GM21528 (cell line): Measurements from ENCODE around the gene S100A1.
"Not testable (repeated sequence)": the region's sequence is repeated elsewhere in the genome, so short reads cannot be mapped to it uniquely, and the experiment has no call there.

Source experiments
- ATAC-seq: cut with Tn5 transposase; IDR thresholded peaks from one replicate; pipeline ENCODE4 v1.9.1; 2021; ENCODE audit warnings: mild to moderate bottlenecking, moderate library complexity; ENCODE audit not compliant: unreplicated experiment, low FRiP score

S100A1 gene

DNA sequence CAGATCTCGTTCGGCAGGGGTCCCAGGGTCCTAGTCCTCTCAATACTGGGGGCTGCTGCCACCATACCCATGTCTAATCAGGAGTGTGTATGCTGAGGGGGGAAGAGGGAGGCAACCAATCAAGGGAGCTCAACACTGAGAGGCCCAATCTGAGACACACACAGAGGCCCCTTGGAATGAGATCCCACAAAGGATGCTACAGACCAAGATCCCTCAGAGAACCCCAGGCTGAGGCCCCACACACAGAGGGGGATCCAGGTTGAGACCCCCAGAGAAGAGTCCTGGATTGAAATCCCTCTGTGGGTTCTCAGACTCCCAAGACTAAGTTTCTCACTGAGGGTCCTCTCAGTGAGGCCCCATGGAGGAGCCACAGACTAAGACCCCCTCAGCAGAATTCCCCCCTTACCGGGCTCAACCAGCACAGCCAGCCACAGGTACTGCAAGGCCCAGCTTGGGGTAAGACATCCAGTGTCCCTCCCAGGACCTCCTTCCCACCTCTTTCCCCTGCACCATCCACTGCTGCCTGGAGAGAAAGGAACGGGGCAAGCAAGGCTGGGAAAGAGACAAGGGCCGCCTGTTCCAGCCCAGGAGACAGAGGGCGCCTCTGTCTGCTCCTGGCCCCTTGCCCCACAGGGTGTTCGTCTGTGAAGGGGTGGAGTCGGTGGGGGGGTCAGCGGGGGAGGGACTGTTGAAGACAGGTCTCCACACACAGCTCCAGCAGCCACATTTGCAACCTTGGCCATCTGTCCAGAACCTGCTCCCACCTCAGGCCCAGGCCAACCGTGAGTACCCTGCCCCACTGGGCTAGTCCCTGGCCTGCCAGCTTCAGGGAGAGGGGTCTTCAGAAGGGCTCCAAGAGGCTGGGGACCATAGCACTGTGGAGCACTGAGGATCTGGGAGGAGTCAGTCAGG, at the start of gene S100A1:
Gene S100A1 (plus strand): TSS at position 720 of the 912 bp plus-strand sequence. CDS start 2,088 bp downstream, outside the sequence.
- ATAC-seq = no peak

DNA sequence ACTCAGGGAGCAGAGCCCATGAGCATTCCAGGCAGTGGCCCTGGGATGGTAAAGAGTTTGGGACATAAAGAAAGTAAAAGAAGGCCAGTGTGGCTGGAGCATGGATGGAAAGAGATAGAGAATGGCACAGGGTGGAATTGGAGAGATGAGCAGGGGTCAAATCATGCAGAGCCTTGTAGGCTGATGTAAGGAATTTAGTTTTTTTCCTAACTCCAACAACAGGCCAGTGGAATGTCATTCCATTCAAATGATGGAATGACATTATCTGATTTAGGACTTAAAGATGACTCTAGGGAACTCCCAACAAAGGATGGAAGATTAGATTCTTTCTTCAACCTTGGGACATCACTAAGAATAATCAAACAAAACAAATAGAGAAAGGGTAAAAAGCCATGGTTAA, 49.7 kb upstream of the S100A1 start:
- ATAC-seq = no peak

DNA sequence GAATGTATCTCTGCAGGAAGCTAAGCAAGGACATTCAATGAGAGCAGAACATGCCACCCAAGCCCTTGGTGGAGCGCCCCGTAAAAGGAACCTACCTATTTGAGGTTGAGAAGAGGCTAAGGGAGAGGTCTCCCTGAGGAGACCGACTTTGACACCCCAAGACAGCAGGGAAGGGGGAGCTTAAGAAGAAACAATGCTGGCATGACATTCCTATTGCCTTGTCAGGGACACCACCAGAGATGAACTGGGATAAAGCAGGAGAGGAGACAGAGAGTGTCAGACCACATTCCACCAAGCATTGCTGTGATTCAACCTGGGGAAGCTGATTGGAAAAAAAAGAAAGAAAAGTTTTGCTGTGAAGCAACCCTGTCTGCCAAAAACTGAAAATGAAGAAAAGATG, 49.3 kb upstream of the S100A1 start:
- no peak for ATAC-seq

DNA sequence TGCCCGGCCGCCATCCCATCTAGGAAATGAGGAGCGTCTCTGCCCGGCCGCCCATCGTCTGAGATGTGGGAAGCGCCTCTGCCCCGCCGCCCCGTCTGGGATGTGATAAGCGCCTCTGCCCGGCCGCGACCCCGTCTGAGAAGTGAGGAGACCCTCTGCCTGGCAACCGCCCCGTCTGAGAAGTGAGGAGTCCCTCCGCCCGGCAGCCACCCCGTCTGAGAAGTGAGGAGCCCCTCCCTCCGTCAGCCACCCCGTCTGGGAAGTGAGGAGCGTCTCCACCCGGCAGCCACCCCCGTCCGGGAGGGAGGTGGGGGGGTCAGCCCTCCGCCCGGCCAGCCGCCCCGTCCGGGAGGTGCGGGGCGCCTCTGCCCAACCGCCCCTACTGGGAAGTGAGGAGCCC, 45.4 kb upstream of the S100A1 start:
- not testable (repeated sequence) for ATAC-seq

DNA sequence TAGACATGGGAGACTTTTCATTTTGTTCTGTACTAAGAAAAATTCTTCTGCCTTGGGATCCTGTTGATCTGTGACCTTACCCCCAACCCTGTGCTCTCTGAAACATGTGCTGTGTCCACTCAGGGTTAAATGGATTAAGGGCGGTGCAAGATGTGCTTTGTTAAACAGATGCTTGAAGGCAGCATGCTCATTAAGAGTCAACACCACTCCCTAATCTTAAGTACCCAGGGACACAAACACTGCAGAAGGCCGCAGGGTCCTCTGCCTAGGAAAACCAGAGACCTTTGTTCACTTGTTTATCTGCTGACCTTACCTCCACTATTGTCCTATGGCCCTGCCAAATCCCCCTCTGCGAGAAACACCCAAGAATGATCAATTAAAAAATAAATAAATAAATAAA, 44.7 kb upstream of the S100A1 start:
- not testable (repeated sequence) for ATAC-seq

DNA sequence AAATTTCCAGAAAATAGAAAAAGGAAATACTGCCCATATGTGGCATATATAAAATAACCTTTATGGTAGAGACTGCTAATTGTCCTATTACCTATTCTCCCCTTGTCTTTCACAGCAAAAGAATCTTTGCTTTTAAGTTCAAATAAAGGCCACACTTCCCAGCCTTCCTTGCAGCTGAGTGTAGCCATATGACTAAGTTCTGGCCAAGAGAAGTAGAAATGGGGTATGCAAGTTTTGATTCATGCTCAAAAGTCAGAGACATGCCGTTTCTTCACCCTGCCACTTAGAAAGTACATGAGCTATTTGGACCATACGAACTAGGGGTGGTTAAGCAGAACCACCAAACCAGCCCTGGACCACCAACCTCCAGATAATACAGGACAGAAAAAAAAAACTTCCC, 44.3 kb upstream of the S100A1 start:
- ATAC-seq = no peak

DNA sequence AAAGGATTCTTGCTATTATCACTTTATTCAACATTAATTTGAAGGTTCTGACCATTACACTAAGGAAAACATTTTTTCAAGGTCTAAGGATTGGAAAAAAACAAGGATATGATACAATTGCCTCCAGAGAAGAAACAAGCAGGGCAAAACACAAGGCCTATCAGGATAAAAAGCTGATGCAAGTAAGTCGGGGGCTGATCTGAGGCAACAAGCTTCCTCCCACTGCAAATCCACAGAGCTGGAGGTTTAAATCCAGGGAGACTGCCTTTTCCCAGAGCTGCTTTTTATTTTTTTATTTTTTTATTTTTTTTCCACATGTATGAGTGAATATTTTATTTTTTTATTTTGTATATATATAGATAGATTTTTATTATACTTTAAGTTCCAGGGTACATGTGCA, 43.2 kb upstream of the S100A1 start:
- ATAC-seq = no peak

DNA sequence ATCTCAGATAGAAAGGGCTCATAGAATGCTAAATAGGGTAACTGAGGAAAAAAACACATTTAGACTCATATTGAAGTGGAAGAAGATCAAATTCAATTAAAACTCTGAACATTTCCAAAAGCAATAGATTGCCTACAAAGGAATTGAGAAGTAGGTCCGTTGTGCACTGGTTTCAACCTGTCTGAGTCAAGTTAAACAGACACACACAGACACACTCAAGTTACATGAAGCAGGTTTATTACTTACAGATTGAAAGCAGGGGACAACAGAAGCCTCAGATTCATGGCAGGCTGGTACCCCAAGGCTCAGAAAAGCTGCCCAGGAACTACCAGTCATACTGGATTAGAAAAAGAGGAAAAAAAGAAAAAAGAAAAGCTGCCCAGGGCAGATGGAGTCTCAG, 41.9 kb upstream of the S100A1 start:
- no peak for ATAC-seq

DNA sequence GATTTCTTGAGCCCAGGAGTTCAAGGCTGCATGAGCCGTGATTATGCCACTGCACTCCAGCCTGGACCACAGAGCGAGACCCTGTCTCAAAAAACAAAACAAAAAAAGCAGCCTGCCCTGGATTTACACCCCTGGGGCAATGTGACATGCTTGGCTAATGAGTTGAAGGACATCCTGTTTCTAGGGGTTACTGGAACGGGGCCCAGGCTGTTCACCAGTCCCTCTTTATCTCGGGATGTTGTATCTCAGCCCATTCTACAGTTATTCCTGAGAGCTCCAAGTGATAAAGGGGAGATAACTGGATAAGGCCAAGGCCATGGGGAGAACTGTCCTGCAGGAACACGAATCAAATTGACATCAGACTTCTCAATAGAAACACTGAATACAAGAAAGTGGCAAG, 40.9 kb upstream of the S100A1 start:
- ATAC-seq = no peak

DNA sequence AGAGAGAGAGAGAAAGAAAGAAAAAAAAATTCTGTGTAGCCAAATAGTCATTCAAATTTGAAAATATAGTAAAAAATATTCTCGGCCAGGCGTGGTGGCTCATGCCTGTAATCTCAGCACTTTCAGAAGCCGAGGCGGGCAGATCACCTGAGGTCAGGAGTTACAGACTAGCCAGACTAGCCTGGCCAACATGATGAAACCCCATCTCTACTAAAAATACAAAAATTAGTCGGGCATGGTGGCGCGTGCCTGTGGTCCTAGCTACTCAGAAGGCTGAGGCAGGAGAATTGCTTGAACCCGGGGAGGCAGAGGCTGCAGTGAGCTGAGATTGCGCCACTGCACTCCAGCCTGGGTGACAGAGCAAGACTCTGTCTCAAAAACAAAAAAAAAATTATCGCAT, 40.2 kb upstream of the S100A1 start:
- ATAC-seq = not testable (repeated sequence)

DNA sequence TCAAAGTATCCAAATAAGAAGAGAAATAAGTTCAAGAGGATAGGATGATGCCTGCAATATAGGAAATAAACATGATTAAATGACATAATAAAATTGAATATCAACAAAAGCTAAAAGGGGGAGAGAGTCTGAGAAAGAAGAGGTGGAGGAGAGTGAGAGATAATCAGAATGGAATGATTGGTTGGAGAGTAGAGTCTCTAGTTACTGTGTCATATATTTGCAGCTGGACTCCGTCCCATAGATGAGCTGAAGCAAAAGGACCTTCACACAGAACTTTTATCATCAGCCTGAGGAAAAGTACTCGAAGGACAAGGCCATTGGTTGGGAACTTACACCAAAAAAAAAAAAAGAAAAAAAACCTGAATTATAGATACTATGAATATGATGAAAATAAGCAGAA, 39.8 kb upstream of the S100A1 start:
- no peak for ATAC-seq

DNA sequence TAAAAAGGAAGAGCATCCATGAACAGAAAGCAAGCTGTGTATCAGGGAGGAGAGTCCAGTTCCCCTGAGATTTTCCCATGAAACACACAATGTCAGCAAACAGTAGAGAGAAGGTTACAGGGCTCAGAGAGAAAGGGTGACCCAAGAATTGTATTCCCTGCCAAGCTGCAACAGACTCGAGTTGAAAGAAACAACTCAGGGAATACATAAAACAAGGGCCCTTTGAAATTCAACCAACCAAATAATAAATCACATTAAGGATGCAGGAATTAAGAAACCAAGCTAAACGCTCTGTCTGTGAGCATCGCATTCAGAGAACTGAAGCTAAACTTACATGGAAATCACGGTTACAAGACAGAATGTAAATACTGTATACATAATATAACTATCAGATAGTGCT, 35.5 kb upstream of the S100A1 start:
- no peak for ATAC-seq

DNA sequence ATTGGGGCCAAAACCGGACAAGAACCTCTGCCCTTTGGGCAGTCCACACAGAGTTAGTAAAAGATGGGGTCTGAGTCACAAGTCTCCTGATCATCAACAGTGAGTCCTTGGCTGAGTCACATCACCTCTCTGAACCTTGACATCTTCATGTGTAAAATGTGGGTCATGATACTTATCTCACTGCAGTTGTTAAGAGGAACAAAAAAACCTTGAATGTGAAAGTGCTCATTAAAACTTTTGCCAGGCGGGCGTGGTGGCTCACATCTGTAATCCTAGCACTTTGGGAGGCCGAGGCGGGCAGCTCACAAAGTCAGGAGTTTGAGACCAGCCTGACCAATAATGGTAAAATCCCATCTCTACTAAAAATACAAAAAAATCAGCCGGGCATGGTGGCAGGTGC, 31.0 kb upstream of the S100A1 start:
- ATAC-seq = no peak

DNA sequence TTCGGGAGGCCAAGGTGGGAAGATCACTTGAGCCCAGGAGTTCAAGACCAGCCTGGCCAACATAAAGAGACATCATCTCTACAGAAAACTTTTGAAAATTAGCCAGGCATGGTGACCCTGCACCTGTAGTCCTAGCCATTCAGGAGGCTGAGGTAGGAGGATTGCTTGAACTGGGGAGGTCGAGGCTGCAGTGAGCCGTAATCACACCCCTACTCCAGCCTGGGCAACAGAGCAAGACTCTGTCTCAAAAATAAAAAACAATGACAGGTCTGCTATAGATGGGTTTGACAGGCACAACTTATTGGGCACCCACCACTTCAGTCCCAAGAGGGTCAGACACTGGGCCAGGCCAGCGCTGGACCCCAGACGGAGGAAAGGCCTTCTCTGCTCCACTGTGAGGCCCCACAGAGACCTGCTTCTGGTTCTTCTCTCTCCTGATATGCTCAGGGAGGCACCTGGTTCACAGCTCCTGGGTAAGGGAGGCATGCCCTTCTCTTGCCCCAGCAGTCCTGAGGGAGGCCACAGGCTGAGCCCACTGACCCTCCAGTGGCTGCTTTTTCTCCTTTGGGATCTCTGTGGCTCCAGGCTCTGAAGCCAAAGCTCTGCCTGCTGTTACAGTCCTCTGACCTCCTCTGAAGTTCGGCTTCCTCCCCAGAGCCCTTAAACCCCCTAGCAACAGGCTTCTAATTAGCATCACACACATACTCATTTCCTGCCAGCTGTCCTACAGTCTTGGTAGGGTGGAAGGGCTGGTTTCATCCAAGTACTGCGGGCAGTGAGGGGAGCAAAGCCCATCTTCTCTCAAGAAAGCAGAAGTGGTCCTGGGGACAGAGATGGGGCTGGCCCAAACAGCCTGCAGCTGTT, 29.7 kb upstream of the S100A1 start:
- ATAC-seq = peak; percentile 96

DNA sequence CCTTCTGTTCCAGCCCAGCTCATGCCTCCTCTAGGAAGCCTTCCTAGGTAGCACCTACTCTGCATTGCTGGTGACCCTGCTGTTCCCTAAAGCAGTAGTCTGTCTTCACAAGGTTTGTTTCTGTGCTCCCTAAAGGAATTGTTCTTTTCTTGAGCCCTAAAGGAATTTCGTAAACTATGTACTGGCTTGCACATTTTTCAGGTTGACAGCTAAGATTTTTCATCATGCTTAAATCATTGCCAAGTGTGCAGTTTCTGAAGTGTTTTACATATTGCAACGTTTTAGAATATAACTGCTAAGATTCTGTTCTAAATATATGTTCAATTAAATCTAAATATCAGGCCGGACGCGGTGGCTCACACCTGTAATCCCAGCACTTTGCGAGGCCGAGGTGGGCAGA, 28.4 kb upstream of the S100A1 start:
- no peak for ATAC-seq

DNA sequence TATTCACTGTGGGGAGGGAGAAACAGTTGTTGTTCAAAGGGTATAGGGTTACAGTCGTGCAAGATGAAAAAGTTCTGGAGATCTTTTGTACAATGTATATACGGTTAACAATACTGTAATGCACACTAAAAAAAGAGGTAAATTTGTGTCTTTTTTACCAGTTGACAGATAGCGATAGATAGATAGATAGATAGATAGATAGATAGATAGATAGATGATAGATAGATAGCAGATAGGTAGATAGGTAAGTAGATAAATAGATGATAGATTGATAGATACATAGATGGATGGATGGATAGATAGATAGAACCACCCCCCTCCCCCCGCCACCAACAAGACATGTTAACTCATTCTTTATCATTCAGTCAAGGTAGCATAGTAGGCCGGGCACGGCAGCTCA, 25.5 kb upstream of the S100A1 start:
- no peak for ATAC-seq

DNA sequence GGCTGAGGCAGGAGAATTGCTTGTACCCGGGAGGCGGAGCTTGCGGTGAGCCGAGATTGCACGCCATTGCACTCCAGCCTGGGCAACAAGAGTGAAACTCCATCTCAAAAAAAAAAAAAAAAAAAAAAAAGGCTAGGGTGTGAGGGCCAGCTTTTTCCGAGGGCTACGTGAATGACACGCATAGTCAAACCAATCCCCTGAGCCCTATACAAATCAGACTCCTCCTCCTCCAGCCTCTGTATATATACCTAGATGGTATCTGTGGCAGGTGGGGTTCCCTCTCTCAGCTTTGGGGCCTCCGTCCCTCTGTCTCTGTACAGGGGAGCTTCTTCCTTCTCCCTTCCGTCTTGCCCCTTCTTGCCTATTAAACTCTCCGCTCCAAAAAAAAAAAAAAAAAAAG, 22.0 kb upstream of the S100A1 start:
- no peak for ATAC-seq

DNA sequence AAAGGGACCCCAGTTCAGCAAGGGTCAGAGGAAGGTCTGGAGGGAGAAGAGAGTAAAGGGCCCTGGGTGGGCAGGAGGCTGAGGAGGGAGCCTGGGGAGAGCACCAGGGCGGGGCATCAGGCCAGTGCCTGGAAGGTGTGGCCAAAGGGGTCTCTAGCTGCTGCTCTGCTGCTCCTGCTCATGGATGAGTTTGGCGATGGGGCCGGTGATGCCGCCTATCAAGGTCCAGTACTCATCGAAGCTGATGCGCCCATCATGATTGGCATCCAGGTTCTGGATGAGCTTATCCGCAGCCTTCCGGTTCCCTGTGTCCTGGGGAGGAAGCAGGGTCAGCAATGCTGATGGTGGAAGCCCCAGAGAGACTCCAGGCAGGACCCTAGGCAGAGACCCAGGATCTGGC, 20.9 kb upstream of the S100A1 start:
- ATAC-seq = no peak

DNA sequence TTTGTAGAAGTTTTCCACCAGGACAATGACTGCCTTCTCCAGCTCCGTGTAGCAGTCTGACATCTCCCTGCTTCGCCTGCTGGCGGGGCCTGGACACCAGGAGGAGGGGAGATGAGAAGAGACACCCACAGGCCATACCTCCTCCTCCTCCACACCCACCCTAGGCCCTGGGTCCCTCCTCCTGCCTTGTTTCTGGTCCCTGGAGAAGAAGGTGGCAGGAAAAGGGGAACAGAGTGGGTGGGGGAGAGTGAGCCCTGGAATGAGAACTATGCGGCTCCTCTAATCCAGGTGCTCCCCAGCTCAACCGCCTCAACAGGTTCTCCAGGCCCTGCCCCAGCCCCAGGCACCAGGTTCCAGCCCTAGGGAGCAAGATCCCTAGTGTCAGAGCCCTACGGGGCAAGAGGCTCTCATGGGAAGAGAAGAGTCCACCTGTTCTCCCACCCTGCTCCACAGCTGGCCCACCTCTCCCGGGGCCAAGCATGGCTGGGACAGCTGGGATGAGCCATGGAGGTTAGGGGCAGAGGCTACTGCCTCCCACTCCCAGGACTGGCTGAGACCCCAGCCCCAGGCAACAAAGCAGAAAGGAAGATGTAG, 20.0 kb upstream of the S100A1 start:
- no peak for ATAC-seq

DNA sequence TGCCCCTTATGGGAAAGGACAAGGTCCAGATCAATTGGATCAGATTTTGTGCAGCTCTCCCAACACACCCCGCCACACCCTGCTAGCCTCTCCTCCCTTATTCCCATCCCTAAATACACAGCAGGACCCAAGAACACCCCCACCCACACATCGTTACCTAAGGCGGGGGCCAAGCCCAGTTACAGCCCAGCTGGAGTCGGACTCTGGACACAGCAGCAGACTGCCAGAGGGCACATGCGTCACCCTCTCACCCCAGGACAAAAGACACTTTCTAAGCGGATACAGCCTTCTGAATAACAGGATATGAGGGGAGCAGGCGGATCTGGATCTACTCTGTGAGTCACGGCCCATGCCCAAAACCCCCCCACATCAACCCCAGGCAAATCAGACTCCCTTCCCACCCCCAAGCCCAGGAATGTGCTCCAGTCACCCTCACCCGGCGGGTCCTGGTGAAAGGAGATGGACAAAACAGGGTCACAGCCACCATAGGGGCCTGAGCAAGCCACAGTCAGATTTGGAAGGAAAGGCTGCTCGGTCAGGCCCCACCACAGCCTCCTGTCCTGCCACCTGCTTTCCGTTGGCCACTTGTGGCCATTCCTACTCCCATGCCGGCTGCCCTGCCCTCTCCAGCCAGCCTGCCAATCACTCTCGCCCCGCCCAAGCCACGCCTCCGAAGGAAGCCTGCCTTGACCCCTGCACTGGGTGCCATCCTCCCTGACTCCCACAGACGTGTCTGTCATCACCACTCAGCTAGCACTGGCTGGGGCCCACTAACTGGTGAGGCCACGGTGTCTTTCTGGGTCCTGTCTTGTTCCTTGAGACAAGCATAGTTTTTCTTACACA, 19.3 kb upstream of the S100A1 start:
- ATAC-seq = no peak
